Loucy (cell line): ENCODE results near the gene SH3GLB1.

ENCODE experiments used
- H2AFZ ChIP-seq: fragments of 200-600 bp; sonication (generic); 2 replicates; pipeline ENCODE4 v1.6.0; 2016; ENCODE audit warnings: antibody characterized with exemption, mild to moderate bottlenecking, low read length, moderate library complexity
- H3F3A ChIP-seq: fragments of 200-600 bp; 2 replicates; pipeline ENCODE4 v1.6.0; 2016; ENCODE audit warnings: antibody characterized with exemption, low read depth, mild to moderate bottlenecking
- H3K27me3 ChIP-seq: fragments of 200-600 bp; sonication (generic); 2 replicates; pipeline ENCODE4 v1.6.1; 2014; ENCODE audit warnings: low read length, mild to moderate bottlenecking; ENCODE audit not compliant: insufficient read depth, poor library complexity, severe bottlenecking
- H3K36me3 ChIP-seq: fragments of 200-600 bp; sonication (generic); 2 replicates; pipeline ENCODE4 v1.6.1; 2016; ENCODE audit warnings: low read length; ENCODE audit not compliant: insufficient read depth
- H3K4me1 ChIP-seq: fragments of 200-600 bp; sonication (generic); 2 replicates; pipeline ENCODE4 v1.5.1; 2014; ENCODE audit warnings: low read length, mild to moderate bottlenecking; ENCODE audit not compliant: insufficient read depth, poor library complexity, severe bottlenecking
- H3K4me2 ChIP-seq: fragments of 200-600 bp; sonication (generic); 2 replicates; pipeline ENCODE4 v1.6.0; 2014; ENCODE audit warnings: antibody characterized with exemption, low read length, low read depth, mild to moderate bottlenecking; ENCODE audit not compliant: poor library complexity, severe bottlenecking
- H3K4me3 ChIP-seq: fragments of 200-600 bp; sonication (generic); 2 replicates; pipeline ENCODE4 v1.5.1; 2014; ENCODE audit warnings: low read length, mild to moderate bottlenecking, mixed read lengths; ENCODE audit not compliant: poor library complexity, severe bottlenecking
- H3K79me2 ChIP-seq: fragments of 200-600 bp; sonication (generic); 2 replicates; pipeline ENCODE4 v1.6.1; 2014; ENCODE audit warnings: low read length; ENCODE audit not compliant: insufficient read depth
- H3K9ac ChIP-seq: fragments of 200-600 bp; sonication (generic); 2 replicates; pipeline ENCODE4 v1.6.0; 2014; ENCODE audit warnings: mild to moderate bottlenecking, low read depth, low read length, moderate library complexity; ENCODE audit not compliant: poor library complexity, severe bottlenecking
- H3K9me2 ChIP-seq: fragments of 200-600 bp; sonication (generic); replicated peaks from 2 replicates; pipeline ENCODE4 v1.6.1; 2016; ENCODE audit warnings: low read depth, low read length, mixed read lengths
- H3K9me3 ChIP-seq: fragments of 200-600 bp; sonication (generic); 2 replicates; pipeline ENCODE4 v1.6.1; 2014; ENCODE audit warnings: mild to moderate bottlenecking, antibody characterized with exemption, low read length, low read depth; ENCODE audit not compliant: insufficient read depth
- H4K20me1 ChIP-seq: fragments of 200-600 bp; sonication (generic); 2 replicates; pipeline ENCODE4 v1.6.0; 2014; ENCODE audit warnings: antibody characterized with exemption, low read length, mild to moderate bottlenecking; ENCODE audit not compliant: insufficient read depth, poor library complexity, severe bottlenecking
- EZH2phosphoT487 ChIP-seq: fragments of 200-600 bp; IDR thresholded peaks from 2 replicates; pipeline ENCODE4 v1.6.1; 2018; ENCODE audit warnings: antibody characterized with exemption, mild to moderate bottlenecking, moderate library complexity, borderline replicate concordance
- TF ChIP-seq, protein P1 (sequence below): fragments of 200-600 bp; sonication (generic); conservative IDR thresholded peaks from 2 replicates; pipeline ENCODE4 v1.5.1; 2014; ENCODE audit warnings: mild to moderate bottlenecking, antibody characterized with exemption, low read length

SH3GLB1 gene

DNA sequence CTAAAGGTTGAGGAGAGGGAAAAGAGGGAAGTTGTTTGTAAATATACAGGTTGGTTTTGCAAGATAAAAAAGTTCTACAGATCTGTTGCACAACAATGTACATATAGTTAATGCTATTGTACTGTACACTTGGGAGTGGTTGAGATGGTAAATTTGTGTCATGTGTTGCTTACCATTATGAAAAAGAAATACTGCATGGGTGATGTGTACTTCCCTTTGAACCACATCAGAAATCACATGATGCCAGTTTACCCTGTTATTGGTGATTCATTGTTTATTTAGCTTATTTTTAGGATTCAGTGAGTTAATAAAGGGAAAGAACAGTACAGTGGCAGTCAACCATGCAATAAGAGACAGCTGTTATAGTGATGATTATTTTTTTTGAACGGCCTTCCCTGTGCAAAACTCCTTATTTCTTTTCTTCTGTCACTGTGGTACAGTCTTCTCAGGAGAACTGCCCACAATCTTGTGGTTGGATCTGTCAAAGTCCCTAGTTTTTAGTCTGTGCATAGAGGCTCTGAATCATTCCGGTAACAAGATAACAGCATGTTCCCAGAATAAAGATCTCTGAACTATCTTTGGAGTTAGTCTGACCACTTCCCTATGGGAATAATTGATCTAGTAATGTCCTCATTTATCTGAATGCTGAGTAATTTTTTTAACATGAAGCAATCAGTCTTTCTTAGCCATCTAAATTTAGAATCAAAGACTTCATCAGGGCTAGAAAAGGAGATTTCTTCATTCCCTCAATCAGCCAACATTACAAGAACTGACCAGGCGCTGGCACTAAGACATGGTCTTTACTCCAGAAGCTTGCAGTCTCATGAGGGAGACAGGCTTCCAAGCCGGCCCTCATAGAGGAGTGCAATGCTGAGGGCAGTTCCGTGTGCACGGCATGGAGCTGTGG, 84.2 kb downstream of the SH3GLB1 start:
- Histone ChIP-seq H3K4me2 (no peak overlapping the region), H3K9me2 (no peaks in the 10 kb centered on the region), H3F3A (no peaks in the 10 kb centered on the region), H3K9me3 (no peaks in the 10 kb centered on the region), H3K36me3 (no peaks in the 10 kb centered on the region), H4K20me1 (no peaks in the 10 kb centered on the region), H3K4me1 (no peaks in the 10 kb centered on the region), H3K9ac (no peak overlapping the region), H3K79me2 (no peaks in the 10 kb centered on the region), H3K27me3 (no peaks in the 10 kb centered on the region), H3K4me3 (no peak overlapping the region), H2AFZ (no peak overlapping the region)
- no peak for TF ChIP-seq EZH2phosphoT487
- TF ChIP-seq, protein P1, sequence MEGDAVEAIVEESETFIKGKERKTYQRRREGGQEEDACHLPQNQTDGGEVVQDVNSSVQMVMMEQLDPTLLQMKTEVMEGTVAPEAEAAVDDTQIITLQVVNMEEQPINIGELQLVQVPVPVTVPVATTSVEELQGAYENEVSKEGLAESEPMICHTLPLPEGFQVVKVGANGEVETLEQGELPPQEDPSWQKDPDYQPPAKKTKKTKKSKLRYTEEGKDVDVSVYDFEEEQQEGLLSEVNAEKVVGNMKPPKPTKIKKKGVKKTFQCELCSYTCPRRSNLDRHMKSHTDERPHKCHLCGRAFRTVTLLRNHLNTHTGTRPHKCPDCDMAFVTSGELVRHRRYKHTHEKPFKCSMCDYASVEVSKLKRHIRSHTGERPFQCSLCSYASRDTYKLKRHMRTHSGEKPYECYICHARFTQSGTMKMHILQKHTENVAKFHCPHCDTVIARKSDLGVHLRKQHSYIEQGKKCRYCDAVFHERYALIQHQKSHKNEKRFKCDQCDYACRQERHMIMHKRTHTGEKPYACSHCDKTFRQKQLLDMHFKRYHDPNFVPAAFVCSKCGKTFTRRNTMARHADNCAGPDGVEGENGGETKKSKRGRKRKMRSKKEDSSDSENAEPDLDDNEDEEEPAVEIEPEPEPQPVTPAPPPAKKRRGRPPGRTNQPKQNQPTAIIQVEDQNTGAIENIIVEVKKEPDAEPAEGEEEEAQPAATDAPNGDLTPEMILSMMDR = no peak

DNA sequence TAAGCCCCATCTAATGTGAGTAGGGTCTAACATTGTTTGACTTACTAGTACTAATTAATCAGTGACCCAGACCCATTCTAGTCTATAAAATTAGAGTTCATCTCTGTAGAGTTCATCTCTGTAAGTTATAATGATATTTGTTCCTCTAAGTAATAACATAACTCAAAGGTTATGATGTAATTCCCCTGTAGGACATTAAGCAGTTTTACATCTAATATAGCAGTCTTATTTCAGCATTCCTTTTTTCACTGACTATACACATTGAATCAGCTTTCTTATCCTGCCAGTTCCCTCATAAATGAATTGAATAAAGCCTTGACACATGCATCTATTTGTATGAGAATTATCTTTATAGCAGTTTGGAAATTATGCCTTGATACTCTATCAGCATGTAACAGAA, 90.9 kb downstream of the SH3GLB1 start:
- no peak overlapping the region for H3K4me2 ChIP-seq
- H3F3A ChIP-seq = no peaks in the 10 kb centered on the region
- H3K4me3 ChIP-seq = no peak overlapping the region
- H2AFZ ChIP-seq = no peak overlapping the region
- H3K36me3 ChIP-seq = no peaks in the 10 kb centered on the region
- H3K9me3 ChIP-seq = no peaks in the 10 kb centered on the region
- no peaks in the 10 kb centered on the region for H3K27me3 ChIP-seq
- H4K20me1 ChIP-seq = no peaks in the 10 kb centered on the region
- H3K79me2 ChIP-seq = no peaks in the 10 kb centered on the region
- H3K9ac ChIP-seq = no peak overlapping the region
- H3K9me2 ChIP-seq = no peaks in the 10 kb centered on the region
- TF ChIP-seq, protein P1 = no peak
- TF ChIP-seq EZH2phosphoT487 = no peak
- H3K4me1 ChIP-seq = no peaks in the 10 kb centered on the region
